GM23338 (cell line): Measurements from ENCODE around the gene OAS1. TPM values are rescaled to one million over a fixed set of nuclear protein-coding genes. Genes with fewer than 3 reads are reported as not detected.

Experiments
- ATAC-seq: fragments of 200-7000 bp; cut with Tn5 transposase; 3 replicates; pipeline ENCODE4 v1.9.1; 2020
- DNase-seq: peaks from one replicate; pipeline ENCODE4 v3.0.0-alpha.2; 2015; ENCODE audit warnings: low spot score
- H2AFZ ChIP-seq: fragments of 200-600 bp; sonication (generic); 2 replicates; pipeline ENCODE4 v1.8.0; 2016; ENCODE audit warnings: antibody characterized with exemption, mild to moderate bottlenecking, moderate library complexity
- H3F3A ChIP-seq: fragments of 200-600 bp; sonication (generic); replicated peaks from 2 replicates; pipeline ENCODE4 v1.8.0; 2017; ENCODE audit warnings: antibody characterized with exemption, mixed run types, low read depth
- H3K27ac ChIP-seq: fragments of 200-600 bp; sonication (generic); 2 replicates; pipeline ENCODE4 v1.6.1; 2016; ENCODE audit warnings: low read depth
- H3K27me3 ChIP-seq: fragments of 200-600 bp; sonication (generic); 2 replicates; pipeline ENCODE4 v1.8.0; 2016; ENCODE audit warnings: mild to moderate bottlenecking, mixed run types, moderate library complexity; ENCODE audit not compliant: insufficient read depth
- H3K36me3 ChIP-seq: fragments of 200-600 bp; sonication (generic); 2 replicates; pipeline ENCODE4 v1.8.0; 2016; ENCODE audit warnings: mild to moderate bottlenecking; ENCODE audit not compliant: insufficient read depth
- H3K4me1 ChIP-seq: fragments of 200-600 bp; sonication (generic); 2 replicates; pipeline ENCODE4 v1.8.0; 2016; ENCODE audit warnings: mild to moderate bottlenecking, moderate library complexity; ENCODE audit not compliant: insufficient read depth
- H3K4me2 ChIP-seq: fragments of 200-600 bp; sonication (generic); 2 replicates; pipeline ENCODE4 v1.7.1; 2017; ENCODE audit warnings: mixed run types
- H3K4me3 ChIP-seq: fragments of 200-600 bp; sonication (generic); 2 replicates; pipeline ENCODE4 v1.6.1; 2016; ENCODE audit warnings: mixed run types
- H3K79me2 ChIP-seq: fragments of 200-600 bp; sonication (generic); replicated peaks from 2 replicates; pipeline ENCODE4 v1.8.0; 2017; ENCODE audit warnings: mild to moderate bottlenecking; ENCODE audit not compliant: insufficient read depth
- H3K9me2 ChIP-seq: fragments of 200-600 bp; sonication (generic); 2 replicates; pipeline ENCODE4 v1.8.0; 2017; ENCODE audit not compliant: insufficient read depth
- H4K20me1 ChIP-seq: fragments of 200-600 bp; sonication (generic); replicated peaks from 2 replicates; pipeline ENCODE4 v1.8.0; 2017; ENCODE audit warnings: mild to moderate bottlenecking; ENCODE audit not compliant: insufficient read depth
- H3K27ac Mint-ChIP-seq: 2 replicates; pipeline ENCODE4 v1.8.0; 2020; ENCODE audit warnings: inconsistent platforms, mild to moderate bottlenecking, moderate library complexity, mixed read lengths
- H3K27me3 Mint-ChIP-seq: 3 replicates; pipeline ENCODE4 v1.8.0; 2022; ENCODE audit warnings: low read depth, mild to moderate bottlenecking, moderate library complexity, mixed read lengths, inconsistent platforms; ENCODE audit not compliant: insufficient read depth, poor library complexity
- H3K36me3 Mint-ChIP-seq: 3 replicates; pipeline ENCODE4 v1.8.0; 2021; ENCODE audit warnings: low read depth, mild to moderate bottlenecking, inconsistent platforms, moderate library complexity, mixed read lengths
- H3K4me1 Mint-ChIP-seq: 3 replicates; pipeline ENCODE4 v1.8.0; 2020; ENCODE audit warnings: mild to moderate bottlenecking, inconsistent platforms, mixed read lengths
- H3K4me3 Mint-ChIP-seq: 3 replicates; pipeline ENCODE4 v1.8.0; 2021; ENCODE audit warnings: moderate library complexity, mild to moderate bottlenecking, inconsistent platforms, mixed read lengths
- H3K9me3 Mint-ChIP-seq: 3 replicates; pipeline ENCODE4 v1.8.0; 2020; ENCODE audit warnings: moderate library complexity, mild to moderate bottlenecking, inconsistent platforms, mixed read lengths
- CREB1 ChIP-seq: fragments of 250-450 bp; sonication (Bioruptor Pico); IDR thresholded peaks from 2 replicates; pipeline ENCODE4 v1.5.0; 2020; ENCODE audit warnings: low read depth, mild to moderate bottlenecking, moderate library complexity
- EZH2 ChIP-seq: fragments of 200-600 bp; sonication (generic); IDR thresholded peaks from one replicate; pipeline ENCODE4 v1.8.0; 2017; ENCODE audit warnings: antibody characterized with exemption, mild to moderate bottlenecking, low read depth; ENCODE audit not compliant: unreplicated experiment
- EZH2phosphoT487 ChIP-seq: fragments of 200-600 bp; sonication (generic); IDR thresholded peaks from one replicate; pipeline ENCODE4 v1.8.1; 2018; ENCODE audit warnings: antibody characterized with exemption; ENCODE audit not compliant: unreplicated experiment
- JUNB ChIP-seq: IDR thresholded peaks from one replicate; pipeline ENCODE4 v1.6.1; 2016; ENCODE audit warnings: antibody characterized with exemption; ENCODE audit not compliant: unreplicated experiment
- NANOG ChIP-seq: IDR thresholded peaks from 2 replicates; pipeline ENCODE4 v1.6.1; 2016; ENCODE audit warnings: antibody characterized with exemption, borderline replicate concordance
- POLR2AphosphoS5 ChIP-seq: IDR thresholded peaks from 2 replicates; pipeline ENCODE4 v1.6.1; 2016; ENCODE audit warnings: antibody characterized with exemption, low read depth
- STAT1 ChIP-seq: IDR thresholded peaks from one replicate; pipeline ENCODE4 v1.6.1; 2016; ENCODE audit warnings: antibody characterized with exemption; ENCODE audit not compliant: unreplicated experiment
- ZNF114 ChIP-seq: fragments of 250-450 bp; sonication (Bioruptor Pico); IDR thresholded peaks from 2 replicates; pipeline ENCODE4 v1.5.0; 2020; ENCODE audit warnings: mild to moderate bottlenecking, moderate library complexity
- ZNF331 ChIP-seq: fragments of 250-450 bp; sonication (Bioruptor Pico); IDR thresholded peaks from 2 replicates; pipeline ENCODE4 v1.5.0; 2020; ENCODE audit warnings: low read depth, mild to moderate bottlenecking, moderate library complexity
- ZNF462 ChIP-seq: fragments of 250-450 bp; sonication (Bioruptor Pico); IDR thresholded peaks from 2 replicates; pipeline ENCODE4 v1.5.0; 2020; ENCODE audit warnings: mild to moderate bottlenecking, moderate library complexity
- polyA plus RNA-seq: library from polyadenylated mRNA; unstranded; fragments of >200 nt; fragmentation: Nextera tagmentation; extraction: Ambion mirVana; gene quantifications from 2 replicates; pipeline ENCODE4 v1.2.1, GENCODE V29; 2016
- total RNA-seq: library from RNA; depleted of rRNA; stranded (reverse); fragments of >200 nt; shearing (Covaris generic); gene quantifications from 2 replicates; pipeline ENCODE4 v1.2.3, GENCODE V29; 2014
- TF ChIP-seq, protein P1 (sequence below): IDR thresholded peaks from 2 replicates; pipeline ENCODE4 v1.6.1; 2016; ENCODE audit warnings: antibody characterized with exemption
- TF ChIP-seq, protein P2 (sequence below): IDR thresholded peaks from one replicate; pipeline ENCODE4 v1.6.1; 2018; ENCODE audit warnings: antibody characterized with exemption; ENCODE audit not compliant: unreplicated experiment
- TF ChIP-seq, protein P3 (sequence below), 2 experiments: fragments of 200-600 bp in 1 of 2; sonication (generic) in 1 of 2; conservative IDR thresholded peaks; 2 replicates each; pipeline versions ENCODE4 v1.5.1 to v1.6.1; 2016 to 2017; ENCODE audit warnings: antibody characterized with exemption in 2 of 2, low read depth in 2 of 2, mild to moderate bottlenecking in 2 of 2, moderate library complexity in 1 of 2

OAS1 gene
- total and polyA plus RNA-seq, 2 experiments from 2014 or later: not detected

DNA sequence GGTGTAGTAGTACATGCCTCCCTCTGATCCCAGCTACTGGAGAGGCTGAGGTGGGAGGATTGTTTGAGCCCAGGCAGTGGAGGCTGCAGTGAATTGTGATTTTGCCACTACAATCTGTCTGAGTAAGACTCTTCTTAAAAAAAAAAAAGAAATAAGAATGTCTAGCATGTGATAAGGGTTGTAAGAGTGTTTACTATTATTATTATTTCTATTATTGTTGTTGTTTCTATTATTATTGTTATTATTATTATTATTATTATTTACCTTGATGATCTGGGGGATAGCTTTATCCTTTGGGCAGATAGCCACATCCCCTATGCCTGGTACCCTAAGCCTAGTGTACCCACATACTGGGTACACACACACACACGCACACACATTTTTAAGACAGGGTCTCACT lies 35.8 kb downstream of the OAS1 start:
- Histone ChIP-seq H3K79me2 (no peaks in the 10 kb centered on the region), H3K36me3 (no peaks in the 10 kb centered on the region), H3K9me2 (no peaks in the 10 kb centered on the region), H3F3A (no peaks in the 10 kb centered on the region), H3K27me3 (peaks cover 20% of the 10 kb centered on the region), H3K4me3 (no peak overlapping the region), H3K4me1 (no peaks in the 10 kb centered on the region), H3K4me2 (no peak overlapping the region), H4K20me1 (no peaks in the 10 kb centered on the region), H2AFZ (no peak overlapping the region), H3K27ac (no peak overlapping the region)
- DNase-seq (no peak), ATAC-seq (no peak)
- Mint-ChIP-seq H3K27ac (no peak overlapping the region), H3K27me3 (peaks cover 17% of the 10 kb centered on the region), H3K4me3 (no peak overlapping the region), H3K36me3 (no peaks in the 10 kb centered on the region), H3K9me3 (no peaks in the 10 kb centered on the region), H3K4me1 (peaks cover 6% of the 10 kb centered on the region)
- TF ChIP-seq CREB1 (CRISPR knock-in tag): no peak
- TF ChIP-seq, protein P1, sequence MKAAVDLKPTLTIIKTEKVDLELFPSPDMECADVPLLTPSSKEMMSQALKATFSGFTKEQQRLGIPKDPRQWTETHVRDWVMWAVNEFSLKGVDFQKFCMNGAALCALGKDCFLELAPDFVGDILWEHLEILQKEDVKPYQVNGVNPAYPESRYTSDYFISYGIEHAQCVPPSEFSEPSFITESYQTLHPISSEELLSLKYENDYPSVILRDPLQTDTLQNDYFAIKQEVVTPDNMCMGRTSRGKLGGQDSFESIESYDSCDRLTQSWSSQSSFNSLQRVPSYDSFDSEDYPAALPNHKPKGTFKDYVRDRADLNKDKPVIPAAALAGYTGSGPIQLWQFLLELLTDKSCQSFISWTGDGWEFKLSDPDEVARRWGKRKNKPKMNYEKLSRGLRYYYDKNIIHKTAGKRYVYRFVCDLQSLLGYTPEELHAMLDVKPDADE: no peak
- TF ChIP-seq EZH2phosphoT487: no peak
- TF ChIP-seq, protein P2, sequence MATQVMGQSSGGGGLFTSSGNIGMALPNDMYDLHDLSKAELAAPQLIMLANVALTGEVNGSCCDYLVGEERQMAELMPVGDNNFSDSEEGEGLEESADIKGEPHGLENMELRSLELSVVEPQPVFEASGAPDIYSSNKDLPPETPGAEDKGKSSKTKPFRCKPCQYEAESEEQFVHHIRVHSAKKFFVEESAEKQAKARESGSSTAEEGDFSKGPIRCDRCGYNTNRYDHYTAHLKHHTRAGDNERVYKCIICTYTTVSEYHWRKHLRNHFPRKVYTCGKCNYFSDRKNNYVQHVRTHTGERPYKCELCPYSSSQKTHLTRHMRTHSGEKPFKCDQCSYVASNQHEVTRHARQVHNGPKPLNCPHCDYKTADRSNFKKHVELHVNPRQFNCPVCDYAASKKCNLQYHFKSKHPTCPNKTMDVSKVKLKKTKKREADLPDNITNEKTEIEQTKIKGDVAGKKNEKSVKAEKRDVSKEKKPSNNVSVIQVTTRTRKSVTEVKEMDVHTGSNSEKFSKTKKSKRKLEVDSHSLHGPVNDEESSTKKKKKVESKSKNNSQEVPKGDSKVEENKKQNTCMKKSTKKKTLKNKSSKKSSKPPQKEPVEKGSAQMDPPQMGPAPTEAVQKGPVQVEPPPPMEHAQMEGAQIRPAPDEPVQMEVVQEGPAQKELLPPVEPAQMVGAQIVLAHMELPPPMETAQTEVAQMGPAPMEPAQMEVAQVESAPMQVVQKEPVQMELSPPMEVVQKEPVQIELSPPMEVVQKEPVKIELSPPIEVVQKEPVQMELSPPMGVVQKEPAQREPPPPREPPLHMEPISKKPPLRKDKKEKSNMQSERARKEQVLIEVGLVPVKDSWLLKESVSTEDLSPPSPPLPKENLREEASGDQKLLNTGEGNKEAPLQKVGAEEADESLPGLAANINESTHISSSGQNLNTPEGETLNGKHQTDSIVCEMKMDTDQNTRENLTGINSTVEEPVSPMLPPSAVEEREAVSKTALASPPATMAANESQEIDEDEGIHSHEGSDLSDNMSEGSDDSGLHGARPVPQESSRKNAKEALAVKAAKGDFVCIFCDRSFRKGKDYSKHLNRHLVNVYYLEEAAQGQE: no peak
- TF ChIP-seq, protein P3, sequence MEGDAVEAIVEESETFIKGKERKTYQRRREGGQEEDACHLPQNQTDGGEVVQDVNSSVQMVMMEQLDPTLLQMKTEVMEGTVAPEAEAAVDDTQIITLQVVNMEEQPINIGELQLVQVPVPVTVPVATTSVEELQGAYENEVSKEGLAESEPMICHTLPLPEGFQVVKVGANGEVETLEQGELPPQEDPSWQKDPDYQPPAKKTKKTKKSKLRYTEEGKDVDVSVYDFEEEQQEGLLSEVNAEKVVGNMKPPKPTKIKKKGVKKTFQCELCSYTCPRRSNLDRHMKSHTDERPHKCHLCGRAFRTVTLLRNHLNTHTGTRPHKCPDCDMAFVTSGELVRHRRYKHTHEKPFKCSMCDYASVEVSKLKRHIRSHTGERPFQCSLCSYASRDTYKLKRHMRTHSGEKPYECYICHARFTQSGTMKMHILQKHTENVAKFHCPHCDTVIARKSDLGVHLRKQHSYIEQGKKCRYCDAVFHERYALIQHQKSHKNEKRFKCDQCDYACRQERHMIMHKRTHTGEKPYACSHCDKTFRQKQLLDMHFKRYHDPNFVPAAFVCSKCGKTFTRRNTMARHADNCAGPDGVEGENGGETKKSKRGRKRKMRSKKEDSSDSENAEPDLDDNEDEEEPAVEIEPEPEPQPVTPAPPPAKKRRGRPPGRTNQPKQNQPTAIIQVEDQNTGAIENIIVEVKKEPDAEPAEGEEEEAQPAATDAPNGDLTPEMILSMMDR (conservative IDR thresholded peaks at IDR 0.05; ENCODE audit: low read depth in 2 of 2): no peak
- no peak for TF ChIP-seq POLR2AphosphoS5
- no peak for TF ChIP-seq ZNF331 (CRISPR knock-in tag)
- no peak for TF ChIP-seq JUNB
- no peak for TF ChIP-seq ZNF114 (CRISPR knock-in tag)
- no peak for TF ChIP-seq NANOG
- TF ChIP-seq STAT1: no peak
- TF ChIP-seq ZNF462: no peak
- TF ChIP-seq EZH2: no peak
